HCT116 (cell line): Measurements from ENCODE around the gene GALNT18. TPM values are rescaled to one million over a fixed set of nuclear protein-coding genes. Genes with fewer than 3 reads are reported as not detected.

Experiments
- ATAC-seq: fragments of 200-7000 bp; cut with Tn5 transposase; 2 replicates; pipeline ENCODE4 v1.9.1; 2020; ENCODE audit warnings: mild to moderate bottlenecking, moderate library complexity
- BruUV-seq: library from RNA; stranded (reverse); fragments of 400-500 nt; replicated peaks from 2 replicates; lab custom pipeline; 2021; lab: Mats Ljungman, UMichigan
- CTCF ChIA-PET: fragments of 300-600 bp; sonication (Branson Sonifier 250); formaldehyde crosslinking; loops from one replicate; lab custom pipeline; 2021; ENCODE audit warnings: antibody characterized with exemption; lab: Charles Lee
- POLR2A ChIA-PET: fragments of 300-600, 350-600 bp; sonication (Branson Sonifier 250); formaldehyde crosslinking; loops from one replicate; lab custom pipeline; 2021; ENCODE audit warnings: antibody characterized with exemption; lab: Charles Lee
- RAD21 ChIA-PET, 2 experiments: fragments of 300-600 bp; sonication (Branson Sonifier 250); formaldehyde crosslinking; loops; one replicate each; lab custom pipeline; 2023; ENCODE audit warnings: low total read pairs in 2 of 2; ENCODE audit not compliant: uncharacterized antibody in 2 of 2, unreplicated experiment in 2 of 2, low non-redundant PET in 1 of 2; lab: Charles Lee
- DNase-seq: peaks from one replicate; pipeline ENCODE4 v3.0.0-alpha.2; 2010; ENCODE audit warnings: low read depth, low spot score
- H2AFZ ChIP-seq: fragments of 200-600 bp; shearing (Covaris generic), sonication (generic); 2 replicates; pipeline ENCODE4 v1.6.1; 2017; ENCODE audit warnings: low read depth, mixed run types, mixed read lengths, antibody characterized with exemption, low read length; ENCODE audit not compliant: poor library complexity, severe bottlenecking
- H3K27ac ChIP-seq: 2 replicates; pipeline ENCODE4 v1.5.1; 2012; ENCODE audit warnings: low read depth, low read length
- H3K27me3 ChIP-seq: fragments of 200-600 bp; sonication (generic); 2 replicates; pipeline ENCODE4 v1.6.1; 2016; ENCODE audit warnings: mixed run types, low read length, mixed read lengths; ENCODE audit not compliant: insufficient read depth
- H3K36me3 ChIP-seq, 2 experiments: fragments of 200-500 bp in 1 of 2; fragments of 200-600 bp in 1 of 2; sonication (Bioruptor generic) in 1 of 2; sonication (generic) in 1 of 2; 2 replicates each; pipeline versions ENCODE4 v1.5.1 to v1.6.1; 2014 to 2016; ENCODE audit warnings: low read length in 2 of 2, inconsistent platforms in 1 of 2, mixed read lengths in 1 of 2, mixed run types in 1 of 2; ENCODE audit not compliant: insufficient read depth in 2 of 2, control insufficient read depth in 1 of 2
- H3K4me1 ChIP-seq, 2 experiments: fragments of 200-600 bp in 1 of 2; sonication (generic) in 1 of 2; 2 replicates each; pipeline versions ENCODE4 v1.5.1 to v1.6.1; 2012 to 2017; ENCODE audit warnings: low read length in 2 of 2, inconsistent platforms in 1 of 2, mild to moderate bottlenecking in 1 of 2, mixed read lengths in 1 of 2, mixed run types in 1 of 2, moderate library complexity in 1 of 2; ENCODE audit not compliant: insufficient read depth in 2 of 2, control insufficient read depth in 1 of 2
- H3K4me2 ChIP-seq: fragments of 200-600 bp; sonication (generic); 2 replicates; pipeline ENCODE4 v1.6.1; 2017; ENCODE audit warnings: mixed run types, low read length, mixed read lengths
- H3K4me3 ChIP-seq, 2 experiments: fragments of 200-600 bp in 1 of 2; sonication (generic) in 1 of 2; replicated peaks in 1 of 2; 2 replicates each; pipeline ENCODE4 v1.5.1; 2011 to 2016; ENCODE audit warnings: low read length in 2 of 2, control low read depth in 1 of 2, low read depth in 1 of 2, mild to moderate bottlenecking in 1 of 2, mixed read lengths in 1 of 2, mixed run types in 1 of 2
- H3K79me2 ChIP-seq: fragments of 200-600 bp; sonication (generic); 2 replicates; pipeline ENCODE4 v1.6.1; 2017; ENCODE audit warnings: mild to moderate bottlenecking, mixed run types, low read length, moderate library complexity, mixed read lengths; ENCODE audit not compliant: insufficient read depth
- H3K9ac ChIP-seq: fragments of 200-600 bp; sonication (generic); 2 replicates; pipeline ENCODE4 v1.6.1; 2016; ENCODE audit warnings: low read length, mixed read lengths
- H3K9me2 ChIP-seq: fragments of 200-600 bp; sonication (generic), shearing (Covaris generic); 2 replicates; pipeline ENCODE4 v1.6.1; 2017; ENCODE audit warnings: mixed run types, mild to moderate bottlenecking, moderate library complexity; ENCODE audit not compliant: insufficient read depth
- H3K9me3 ChIP-seq, 2 experiments: fragments of 200-500 bp in 1 of 2; fragments of 200-600 bp in 1 of 2; sonication (Bioruptor generic) in 1 of 2; sonication (generic) in 1 of 2; 2 replicates each; pipeline ENCODE4 v1.6.1; 2014 to 2017; ENCODE audit warnings: low read length in 2 of 2, mixed read lengths in 2 of 2, inconsistent platforms in 1 of 2, low read depth in 1 of 2, mild to moderate bottlenecking in 1 of 2, mixed run types in 1 of 2, moderate library complexity in 1 of 2; ENCODE audit not compliant: control insufficient read depth in 1 of 2, insufficient read depth in 1 of 2
- H4K20me1 ChIP-seq: fragments of 200-600 bp; sonication (generic), shearing (Covaris generic); 2 replicates; pipeline ENCODE4 v1.6.1; 2017; ENCODE audit warnings: mixed run types, mild to moderate bottlenecking, moderate library complexity; ENCODE audit not compliant: insufficient read depth
- CBX3 ChIP-seq: IDR thresholded peaks from 2 replicates; pipeline ENCODE4 v1.6.1; 2012; ENCODE audit warnings: low read depth
- EGR1 ChIP-seq: IDR thresholded peaks from 2 replicates; pipeline ENCODE4 v1.6.1; 2012; ENCODE audit warnings: low read depth
- ELF1 ChIP-seq: IDR thresholded peaks from 2 replicates; pipeline ENCODE4 v1.6.1; 2012; ENCODE audit warnings: low read depth, borderline replicate concordance
- EZH2 ChIP-seq: fragments of 200-600 bp; sonication (generic); IDR thresholded peaks from 2 replicates; pipeline ENCODE4 v1.6.1; 2017; ENCODE audit warnings: antibody characterized with exemption, mixed run types
- FOSL1 ChIP-seq: IDR thresholded peaks from 2 replicates; pipeline ENCODE4 v1.6.1; 2012; ENCODE audit warnings: low read depth
- YY1 ChIP-seq: IDR thresholded peaks from 2 replicates; pipeline ENCODE4 v1.6.1; 2011; ENCODE audit warnings: low read length, low read depth, moderate library complexity, mild to moderate bottlenecking; ENCODE audit not compliant: insufficient replicate concordance; ENCODE audit errors: extremely low read depth
- intact Hi-C: fragments of 100-400 bp; cut with micrococcal nuclease; formaldehyde crosslinking; loops from 2 replicates; pipeline ENCODE4 v1.10.0; 2022
- total RNA-seq: library from RNA; stranded (reverse); gene quantifications from one replicate; pipeline ENCODE4 v1.2.1, GENCODE V29; 2021; ENCODE audit not compliant: unreplicated experiment
- TF ChIP-seq, protein P1 (sequence below): IDR thresholded peaks from 2 replicates; pipeline ENCODE4 v1.6.1; 2012; ENCODE audit warnings: low read depth
- TF ChIP-seq, protein P2 (sequence below): IDR thresholded peaks from 2 replicates; pipeline ENCODE4 v1.6.1; 2012
- TF ChIP-seq, protein P3 (sequence below): IDR thresholded peaks from 2 replicates; pipeline ENCODE4 v1.6.1; 2012

Gene GALNT18
- total RNA-seq, 1 experiment from 2014 or later, result 19.9 TPM

DNA sequence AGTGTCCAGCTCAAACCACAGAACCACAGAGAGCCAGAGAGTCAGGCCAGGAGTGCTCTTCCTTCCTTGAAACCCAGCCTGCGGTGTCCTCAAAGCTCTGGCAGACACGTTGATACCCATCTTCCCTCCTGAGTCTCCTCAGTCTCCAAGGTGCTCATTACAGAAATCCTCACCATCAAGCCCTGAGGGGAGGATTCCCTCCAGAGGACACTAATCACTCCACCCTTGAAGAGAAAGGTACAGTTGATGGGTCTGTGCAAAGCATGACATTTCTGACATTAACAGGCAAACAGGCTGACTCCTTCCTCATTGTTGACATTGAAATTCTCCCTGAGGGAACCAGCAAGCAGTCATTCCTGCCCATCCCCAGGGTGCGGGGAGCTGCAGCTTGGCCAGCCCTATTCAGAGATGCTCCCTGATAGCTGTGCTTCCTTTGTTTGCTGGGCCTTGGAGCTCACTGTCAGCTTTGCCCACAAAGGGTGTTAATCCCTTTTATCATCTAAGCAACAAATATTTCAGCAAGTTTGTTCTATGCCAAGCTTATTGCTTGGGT lies 167.1 kb downstream of the GALNT18 start:
- Histone ChIP-seq H3K79me2 (no peaks in the 10 kb centered on the region), H3K36me3 (no peaks in the 10 kb centered on the region), H3K27me3 (no peaks in the 10 kb centered on the region), H3K4me1 (peaks cover 26 to 31% of the 10 kb centered on the region in 2 experiments), H3K9me2 (no peaks in the 10 kb centered on the region), H3K9ac (no peak overlapping the region), H3K4me3 (no peak overlapping the region), H3K27ac (no peak overlapping the region), H3K4me2 (no peak overlapping the region), H4K20me1 (no peaks in the 10 kb centered on the region), H2AFZ (no peak overlapping the region), H3K9me3 (no peaks in the 10 kb centered on the region)
- intact Hi-C loops, result no loop called here
- DNase-seq, result no peak
- no peak for ATAC-seq
- BruUV-seq, result no TSS peak
- ChIA-PET RAD21 (no interaction called here), CTCF (no interaction called here), POLR2A (no interaction called here)
- TF ChIP-seq, protein P1, sequence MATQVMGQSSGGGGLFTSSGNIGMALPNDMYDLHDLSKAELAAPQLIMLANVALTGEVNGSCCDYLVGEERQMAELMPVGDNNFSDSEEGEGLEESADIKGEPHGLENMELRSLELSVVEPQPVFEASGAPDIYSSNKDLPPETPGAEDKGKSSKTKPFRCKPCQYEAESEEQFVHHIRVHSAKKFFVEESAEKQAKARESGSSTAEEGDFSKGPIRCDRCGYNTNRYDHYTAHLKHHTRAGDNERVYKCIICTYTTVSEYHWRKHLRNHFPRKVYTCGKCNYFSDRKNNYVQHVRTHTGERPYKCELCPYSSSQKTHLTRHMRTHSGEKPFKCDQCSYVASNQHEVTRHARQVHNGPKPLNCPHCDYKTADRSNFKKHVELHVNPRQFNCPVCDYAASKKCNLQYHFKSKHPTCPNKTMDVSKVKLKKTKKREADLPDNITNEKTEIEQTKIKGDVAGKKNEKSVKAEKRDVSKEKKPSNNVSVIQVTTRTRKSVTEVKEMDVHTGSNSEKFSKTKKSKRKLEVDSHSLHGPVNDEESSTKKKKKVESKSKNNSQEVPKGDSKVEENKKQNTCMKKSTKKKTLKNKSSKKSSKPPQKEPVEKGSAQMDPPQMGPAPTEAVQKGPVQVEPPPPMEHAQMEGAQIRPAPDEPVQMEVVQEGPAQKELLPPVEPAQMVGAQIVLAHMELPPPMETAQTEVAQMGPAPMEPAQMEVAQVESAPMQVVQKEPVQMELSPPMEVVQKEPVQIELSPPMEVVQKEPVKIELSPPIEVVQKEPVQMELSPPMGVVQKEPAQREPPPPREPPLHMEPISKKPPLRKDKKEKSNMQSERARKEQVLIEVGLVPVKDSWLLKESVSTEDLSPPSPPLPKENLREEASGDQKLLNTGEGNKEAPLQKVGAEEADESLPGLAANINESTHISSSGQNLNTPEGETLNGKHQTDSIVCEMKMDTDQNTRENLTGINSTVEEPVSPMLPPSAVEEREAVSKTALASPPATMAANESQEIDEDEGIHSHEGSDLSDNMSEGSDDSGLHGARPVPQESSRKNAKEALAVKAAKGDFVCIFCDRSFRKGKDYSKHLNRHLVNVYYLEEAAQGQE, result no peak
- no peak for TF ChIP-seq EZH2
- TF ChIP-seq EGR1, result no peak
- TF ChIP-seq, protein P2, sequence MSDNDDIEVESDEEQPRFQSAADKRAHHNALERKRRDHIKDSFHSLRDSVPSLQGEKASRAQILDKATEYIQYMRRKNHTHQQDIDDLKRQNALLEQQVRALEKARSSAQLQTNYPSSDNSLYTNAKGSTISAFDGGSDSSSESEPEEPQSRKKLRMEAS, result no peak
- no peak for TF ChIP-seq ELF1
- no peak for TF ChIP-seq CBX3
- TF ChIP-seq, protein P3, sequence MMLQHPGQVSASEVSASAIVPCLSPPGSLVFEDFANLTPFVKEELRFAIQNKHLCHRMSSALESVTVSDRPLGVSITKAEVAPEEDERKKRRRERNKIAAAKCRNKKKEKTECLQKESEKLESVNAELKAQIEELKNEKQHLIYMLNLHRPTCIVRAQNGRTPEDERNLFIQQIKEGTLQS, result no peak
- no peak for TF ChIP-seq FOSL1
- no peak for TF ChIP-seq YY1
